Mammary epithelial cell (primary cell): Measurements from ENCODE around the gene DCC.

Source experiments
- EZH2 ChIP-seq: IDR thresholded peaks from 2 replicates; pipeline ENCODE4 v1.6.1; 2012; ENCODE audit warnings: low read length, inconsistent platforms, borderline replicate concordance
- TF ChIP-seq, protein P1 (sequence below), 2 donors: IDR thresholded peaks in 1 of 2; conservative IDR thresholded peaks in 1 of 2; 2 replicates each; pipeline ENCODE4 v1.5.1; 2011 to 2012; ENCODE audit warnings: inconsistent platforms in 2 of 2, low read length in 2 of 2, mild to moderate bottlenecking in 2 of 2, control low read depth in 1 of 2, low read depth in 1 of 2; ENCODE audit not compliant: insufficient read depth in 1 of 2; ENCODE audit errors: extremely low read depth in 1 of 2

DNA sequence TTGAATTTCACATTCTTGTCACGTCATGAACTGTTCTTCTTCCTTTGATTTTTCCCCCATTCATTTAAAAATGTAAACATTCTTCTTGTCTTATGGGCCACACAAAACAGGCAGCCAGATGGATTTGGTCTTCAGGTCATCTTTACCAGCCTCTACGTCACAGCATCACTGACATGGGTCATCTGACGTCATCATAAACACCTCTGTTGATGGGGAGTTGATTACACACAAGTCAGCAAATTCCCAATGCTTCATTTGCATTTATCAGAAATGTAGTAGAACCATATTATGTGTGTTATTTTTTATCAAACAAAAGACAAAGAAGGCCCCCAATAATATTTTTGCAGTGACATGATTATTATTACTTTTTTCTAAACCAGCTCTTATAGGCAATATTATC lies 777.9 kb downstream of the DCC start:
- TF ChIP-seq, protein P1, sequence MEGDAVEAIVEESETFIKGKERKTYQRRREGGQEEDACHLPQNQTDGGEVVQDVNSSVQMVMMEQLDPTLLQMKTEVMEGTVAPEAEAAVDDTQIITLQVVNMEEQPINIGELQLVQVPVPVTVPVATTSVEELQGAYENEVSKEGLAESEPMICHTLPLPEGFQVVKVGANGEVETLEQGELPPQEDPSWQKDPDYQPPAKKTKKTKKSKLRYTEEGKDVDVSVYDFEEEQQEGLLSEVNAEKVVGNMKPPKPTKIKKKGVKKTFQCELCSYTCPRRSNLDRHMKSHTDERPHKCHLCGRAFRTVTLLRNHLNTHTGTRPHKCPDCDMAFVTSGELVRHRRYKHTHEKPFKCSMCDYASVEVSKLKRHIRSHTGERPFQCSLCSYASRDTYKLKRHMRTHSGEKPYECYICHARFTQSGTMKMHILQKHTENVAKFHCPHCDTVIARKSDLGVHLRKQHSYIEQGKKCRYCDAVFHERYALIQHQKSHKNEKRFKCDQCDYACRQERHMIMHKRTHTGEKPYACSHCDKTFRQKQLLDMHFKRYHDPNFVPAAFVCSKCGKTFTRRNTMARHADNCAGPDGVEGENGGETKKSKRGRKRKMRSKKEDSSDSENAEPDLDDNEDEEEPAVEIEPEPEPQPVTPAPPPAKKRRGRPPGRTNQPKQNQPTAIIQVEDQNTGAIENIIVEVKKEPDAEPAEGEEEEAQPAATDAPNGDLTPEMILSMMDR (conservative IDR thresholded peaks at IDR 0.05 in 1 of 2, IDR thresholded peaks at IDR 0.05 in 1 of 2; ENCODE audit: extremely low read depth in 1 of 2, insufficient read depth in 1 of 2, low read depth in 1 of 2, low read length in 2 of 2): no peak
- no peak for TF ChIP-seq EZH2
